Measurements from ENCODE around the gene TXNRD2.

- TF ChIP-seq CTCF (IDR thresholded peaks at IDR 0.05; ENCODE audit: borderline replicate concordance, extremely low read depth, low read length, poor library complexity, severe bottlenecking) (no peak), EZH2 (IDR thresholded peaks at IDR 0.05; ENCODE audit: borderline replicate concordance, low read depth, low read length, severe bottlenecking) (no peak)
These were observed 48.3 kb downstream of the TXNRD2 start for GRCh38 chr22:19893363-19893762.
